GM12872 (cell line): Measurements from ENCODE around the gene UPF3A.

ENCODE experiments used
- CTCF ChIP-seq: IDR thresholded peaks from 3 replicates; pipeline ENCODE4 v1.5.1; 2011; ENCODE audit warnings: low read depth, mild to moderate bottlenecking, low read length, moderate library complexity; ENCODE audit not compliant: insufficient read depth

The UPF3A gene

GRCh38 chr13:114309806-114310410, 28.5 kb downstream of the UPF3A start:
- no peak for TF ChIP-seq CTCF

GRCh38 chr13:114310956-114311355, 29.6 kb downstream of the UPF3A start:
- TF ChIP-seq CTCF, result no peak

GRCh38 chr13:114311387-114311786, 30.0 kb downstream of the UPF3A start:
- no peak for TF ChIP-seq CTCF

- TF ChIP-seq CTCF, result no peak
Observed at GRCh38 chr13:114311908-114312307, 30.5 kb downstream of the UPF3A start.

- no peak for TF ChIP-seq CTCF
Observed at GRCh38 chr13:114313061-114313860, 31.9 kb downstream of the UPF3A start.

GRCh38 chr13:114314074-114314912, 32.9 kb downstream of the UPF3A start, which contains the start of gene CHAMP1:
Gene CHAMP1, plus strand, starts transcription at chr13:114314503. Its CDS starts 9,340 bp downstream, at chr13:114323843.
- no peak for TF ChIP-seq CTCF
